ENCODE measurements around the gene ERC1. TPM values are rescaled to one million over a fixed set of nuclear protein-coding genes. Genes with fewer than 3 reads are reported as not detected.

The ERC1 gene
- total RNA-seq, 1 donor from 2014 or later: 56.5 TPM

DNA sequence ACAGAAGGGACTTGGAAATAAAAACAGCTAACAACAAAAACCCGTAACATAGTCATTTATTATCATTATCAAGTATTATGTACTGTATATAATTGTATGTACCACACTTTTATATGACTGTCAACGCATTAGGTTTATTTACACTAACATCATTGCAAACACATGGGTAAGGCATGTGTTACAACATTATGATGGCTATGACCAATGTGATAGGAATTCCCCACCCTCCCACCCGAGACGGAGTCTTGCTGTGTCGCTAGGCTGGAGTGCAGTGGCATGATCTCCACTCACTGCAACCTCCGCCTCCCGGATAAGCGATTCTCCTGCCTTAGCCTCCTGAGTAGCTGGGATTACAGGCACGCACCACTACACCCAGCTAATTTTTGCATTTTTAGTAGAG lies 82.6 kb downstream of the ERC1 start:
- Histone ChIP-seq H3K4me1 (peaks cover 4% of the 10 kb centered on the region), H3K4me3 (no peak overlapping the region), H3K27me3 (no peaks in the 10 kb centered on the region), H3K9me3 (no peaks in the 10 kb centered on the region), H3K27ac (no peak overlapping the region), H3K36me3 (no peaks in the 10 kb centered on the region)
- TF ChIP-seq POLR2AphosphoS5 (IDR thresholded peaks at IDR 0.05; ENCODE audit: insufficient read depth in 1 of 2, low read depth in 1 of 2): no peak
- TF ChIP-seq POLR2A (IDR thresholded peaks at IDR 0.05): no peak
- TF ChIP-seq, protein P1, sequence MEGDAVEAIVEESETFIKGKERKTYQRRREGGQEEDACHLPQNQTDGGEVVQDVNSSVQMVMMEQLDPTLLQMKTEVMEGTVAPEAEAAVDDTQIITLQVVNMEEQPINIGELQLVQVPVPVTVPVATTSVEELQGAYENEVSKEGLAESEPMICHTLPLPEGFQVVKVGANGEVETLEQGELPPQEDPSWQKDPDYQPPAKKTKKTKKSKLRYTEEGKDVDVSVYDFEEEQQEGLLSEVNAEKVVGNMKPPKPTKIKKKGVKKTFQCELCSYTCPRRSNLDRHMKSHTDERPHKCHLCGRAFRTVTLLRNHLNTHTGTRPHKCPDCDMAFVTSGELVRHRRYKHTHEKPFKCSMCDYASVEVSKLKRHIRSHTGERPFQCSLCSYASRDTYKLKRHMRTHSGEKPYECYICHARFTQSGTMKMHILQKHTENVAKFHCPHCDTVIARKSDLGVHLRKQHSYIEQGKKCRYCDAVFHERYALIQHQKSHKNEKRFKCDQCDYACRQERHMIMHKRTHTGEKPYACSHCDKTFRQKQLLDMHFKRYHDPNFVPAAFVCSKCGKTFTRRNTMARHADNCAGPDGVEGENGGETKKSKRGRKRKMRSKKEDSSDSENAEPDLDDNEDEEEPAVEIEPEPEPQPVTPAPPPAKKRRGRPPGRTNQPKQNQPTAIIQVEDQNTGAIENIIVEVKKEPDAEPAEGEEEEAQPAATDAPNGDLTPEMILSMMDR (IDR thresholded peaks at IDR 0.05): no peak
- DNase-seq (ENCODE audit: extremely low spot score in 2 of 2): no peak
- intact Hi-C loops (cut with DNase I): no loop called here

DNA sequence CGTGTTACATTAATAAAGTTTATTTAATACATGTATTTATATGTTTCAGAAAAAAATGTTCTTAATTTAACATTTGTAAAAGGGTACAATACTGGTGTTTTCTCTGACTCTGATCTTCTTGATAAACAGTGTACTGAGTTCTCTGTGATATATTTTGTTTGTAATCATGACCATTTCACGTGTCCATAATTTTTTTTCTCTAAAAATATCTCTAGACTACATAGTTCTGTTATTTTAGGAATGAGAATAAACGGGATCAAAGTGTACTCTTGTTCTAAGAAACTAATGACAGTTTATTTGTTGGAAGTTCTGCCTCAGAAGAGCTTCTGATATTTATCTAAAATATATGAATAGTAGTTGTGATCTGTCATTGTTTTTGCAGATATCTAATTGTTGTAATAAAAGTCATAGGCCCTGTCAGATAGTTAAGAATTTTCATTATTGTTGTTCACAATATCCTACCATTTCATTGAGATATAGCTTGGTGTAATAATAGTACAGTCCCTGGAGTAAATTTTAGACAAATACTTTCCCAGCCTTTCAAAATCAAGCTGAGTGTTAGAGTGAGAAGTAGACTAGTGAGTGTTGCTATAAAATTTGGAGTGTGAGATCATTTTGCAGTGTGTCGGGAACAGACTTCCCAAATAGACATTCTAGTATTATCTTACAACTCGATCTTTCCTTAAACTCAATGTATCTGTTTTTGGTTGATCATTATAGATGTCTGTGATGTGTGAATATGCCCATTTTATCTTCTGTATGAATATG lies 86.2 kb downstream of the ERC1 start:
- H3K4me1 ChIP-seq: peaks cover 4% of the 10 kb centered on the region

GRCh38 chr12:1078002-1078401 lies 87.0 kb downstream of the ERC1 start:
- Histone ChIP-seq H3K36me3 (no peaks in the 10 kb centered on the region), H3K9me3 (no peaks in the 10 kb centered on the region), H3K4me3 (no peak overlapping the region), H3K27ac (no peak overlapping the region), H3K4me1 (peaks cover 6% of the 10 kb centered on the region), H3K27me3 (no peaks in the 10 kb centered on the region)
- no peak for TF ChIP-seq POLR2A (IDR thresholded peaks at IDR 0.05)
- TF ChIP-seq POLR2AphosphoS5 (IDR thresholded peaks at IDR 0.05; ENCODE audit: insufficient read depth in 1 of 2, low read depth in 1 of 2): no peak
- TF ChIP-seq, protein P1 (IDR thresholded peaks at IDR 0.05): no peak
- intact Hi-C loops (cut with DNase I): no loop called here
- no peak for DNase-seq (ENCODE audit: extremely low spot score in 2 of 2)

More for the DNA sequence above, 86.2 kb downstream of the ERC1 start:
- intact Hi-C loops (cut with DNase I): no loop called here
- Histone ChIP-seq H3K27ac (no peak overlapping the region), H3K9me3 (no peaks in the 10 kb centered on the region), H3K27me3 (no peaks in the 10 kb centered on the region), H3K4me3 (no peak overlapping the region), H3K36me3 (no peaks in the 10 kb centered on the region)
- TF ChIP-seq POLR2AphosphoS5 (IDR thresholded peaks at IDR 0.05; ENCODE audit: insufficient read depth in 1 of 2, low read depth in 1 of 2): no peak
- TF ChIP-seq, protein P1 (IDR thresholded peaks at IDR 0.05): no peak
- TF ChIP-seq POLR2A (IDR thresholded peaks at IDR 0.05): no peak
- DNase-seq (ENCODE audit: extremely low spot score in 2 of 2): no peak

GRCh38 chr12:1080520-1081223 lies 89.6 kb downstream of the ERC1 start:
- H3K9me3 ChIP-seq: no peaks in the 10 kb centered on the region
- intact Hi-C loops (cut with DNase I): no loop called here
- H3K27ac ChIP-seq: no peak overlapping the region
- DNase-seq (ENCODE audit: extremely low spot score in 2 of 2): no peak
- H3K4me1 ChIP-seq: peaks cover 10% of the 10 kb centered on the region
- TF ChIP-seq, protein P1 (IDR thresholded peaks at IDR 0.05): no peak
- TF ChIP-seq POLR2AphosphoS5 (IDR thresholded peaks at IDR 0.05; ENCODE audit: insufficient read depth in 1 of 2, low read depth in 1 of 2): no peak
- no peak for TF ChIP-seq POLR2A (IDR thresholded peaks at IDR 0.05)
- no peaks in the 10 kb centered on the region for H3K27me3 ChIP-seq
- no peak overlapping the region for H3K4me3 ChIP-seq
- no peaks in the 10 kb centered on the region for H3K36me3 ChIP-seq

All from vagina (tissue), 2 donors.